CD4-positive, alpha-beta T cell (primary cell): Measurements from ENCODE around the gene FGFRL1. TPM values are rescaled to one million over a fixed set of nuclear protein-coding genes. Genes with fewer than 3 reads are reported as not detected.

Experiments
- ATAC-seq: fragments of 200-7000 bp; cut with Tn5 transposase; one replicate; pipeline ENCODE4 v1.10.0; 2022; ENCODE audit warnings: mild to moderate bottlenecking; ENCODE audit not compliant: poor library complexity
- CTCF ChIA-PET: fragments of 350-600 bp; sonication (Branson Sonifier 250); formaldehyde crosslinking; loops from one replicate; lab custom pipeline; 2021; ENCODE audit warnings: antibody characterized with exemption, inconsistent platforms; lab: Charles Lee
- POLR2A ChIA-PET: fragments of 350-600 bp; sonication (Branson Sonifier 250); formaldehyde crosslinking; loops from one replicate; lab custom pipeline; 2021; ENCODE audit warnings: antibody characterized with exemption, inconsistent platforms; lab: Charles Lee
- DNase-seq, 14 experiments: peaks; one replicate each; pipeline ENCODE4 v3.0.0-alpha.2; 2013 to 2020; ENCODE audit warnings: mixed read lengths in 2 of 14
- H3K27ac ChIP-seq, 2 donors: one replicate each; pipeline versions ENCODE4 v1.5.1 to v1.7.0; 2013; ENCODE audit warnings: low read length in 2 of 2, low read depth in 1 of 2, mild to moderate bottlenecking in 1 of 2
- H3K27me3 ChIP-seq, 2 experiments: 1 replicate in 1 of 2; 2 replicates in 1 of 2; pipeline versions ENCODE4 v1.6.1 to v1.7.0; 2013; ENCODE audit warnings: low read length in 2 of 2, control low read depth in 1 of 2, mild to moderate bottlenecking in 1 of 2, moderate library complexity in 1 of 2; ENCODE audit not compliant: insufficient read depth in 2 of 2, control insufficient read depth in 1 of 2
- H3K36me3 ChIP-seq: one replicate; pipeline ENCODE4 v1.6.1; 2013; ENCODE audit warnings: low read length, control low read depth; ENCODE audit not compliant: insufficient read depth
- H3K4me1 ChIP-seq: one replicate; pipeline ENCODE4 v1.6.1; 2013; ENCODE audit warnings: low read length, control low read depth; ENCODE audit not compliant: insufficient read depth
- H3K4me3 ChIP-seq: one replicate; pipeline ENCODE4 v1.5.1; 2013; ENCODE audit warnings: mild to moderate bottlenecking, low read length, moderate library complexity
- H3K9me3 ChIP-seq, 2 experiments: 1 replicate in 1 of 2; 2 replicates in 1 of 2; pipeline versions ENCODE4 v1.6.1 to v1.7.0; 2013; ENCODE audit warnings: low read length in 2 of 2, mild to moderate bottlenecking in 2 of 2, control low read depth in 1 of 2, moderate library complexity in 1 of 2; ENCODE audit not compliant: control insufficient read depth in 1 of 2, insufficient read depth in 1 of 2
- H3K27ac Mint-ChIP-seq: one replicate; pipeline ENCODE4 v1.8.0; 2020; ENCODE audit warnings: mixed read lengths
- H3K27me3 Mint-ChIP-seq: one replicate; pipeline ENCODE4 v1.8.0; 2021; ENCODE audit warnings: mixed read lengths
- H3K36me3 Mint-ChIP-seq: one replicate; pipeline ENCODE4 v1.8.0; 2021; ENCODE audit warnings: low read depth, mixed read lengths
- H3K4me1 Mint-ChIP-seq: one replicate; pipeline ENCODE4 v1.8.0; 2021; ENCODE audit warnings: low read depth, mixed read lengths
- H3K4me3 Mint-ChIP-seq: one replicate; pipeline ENCODE4 v1.8.0; 2020; ENCODE audit warnings: mild to moderate bottlenecking, mixed read lengths
- H3K9me3 Mint-ChIP-seq: one replicate; pipeline ENCODE4 v1.8.0; 2020; ENCODE audit warnings: mixed read lengths
- CTCF ChIP-seq: fragments of 200-600 bp; IDR thresholded peaks from one replicate; pipeline ENCODE4 v1.8.0; 2022; ENCODE audit warnings: antibody characterized with exemption, mild to moderate bottlenecking
- intact Hi-C, 2 experiments: fragments of 100-400 bp; cut with DNase I in 1 of 2; cut with micrococcal nuclease in 1 of 2; formaldehyde crosslinking; loops; one replicate each; pipeline versions ENCODE4 v1.15.1 to v1.9.0; 2023 to 2025; cut with DNase I, micrococcal nuclease
- total RNA-seq, 174 experiments: library from RNA in 2 of 174; stranded (reverse) in 2 of 174; gene quantifications; one replicate each; pipeline ENCODE4 v1.2.3 and lab custom pipeline; 2021 to 2026

The FGFRL1 gene
- total RNA-seq, 2 experiments from 2014 or later, result 21.8 to 25.0 TPM

GRCh38 chr4:1072830-1073446 is 61.5 kb downstream of the FGFRL1 start:
- no peak overlapping the region for H3K27ac Mint-ChIP-seq
- no peak overlapping the region for H3K4me3 Mint-ChIP-seq
- Histone ChIP-seq H3K27ac (no peak overlapping the region), H3K27me3 (no peaks in the 10 kb centered on the region), H3K4me3 (no peak overlapping the region), H3K9me3 (no peaks in the 10 kb centered on the region), H3K4me1 (peaks cover 5% of the 10 kb centered on the region), H3K36me3 (no peaks in the 10 kb centered on the region)
- CTCF ChIA-PET, result no interaction called here
- peaks cover 13% of the 10 kb centered on the region for H3K4me1 Mint-ChIP-seq
- H3K36me3 Mint-ChIP-seq, result no peaks in the 10 kb centered on the region
- ATAC-seq (peak; percentile 98), DNase-seq (peak; percentile 18 to 73 (median 46))
- TF ChIP-seq CTCF, result peak; percentile 71
- no peaks in the 10 kb centered on the region for H3K9me3 Mint-ChIP-seq
- POLR2A ChIA-PET, result no interaction called here
- intact Hi-C loops, result loop anchor here in 1 of 2 experiments (5.0 kb wide), 1 partner anchor 61 kb away; the partner anchor contains the start of gene FGFRL1
- peaks cover 5% of the 10 kb centered on the region for H3K27me3 Mint-ChIP-seq

- Mint-ChIP-seq H3K27me3 (no peaks in the 10 kb centered on the region), H3K4me3 (no peak overlapping the region), H3K9me3 (no peaks in the 10 kb centered on the region), H3K27ac (no peak overlapping the region), H3K36me3 (no peaks in the 10 kb centered on the region), H3K4me1 (peaks cover 13% of the 10 kb centered on the region)
- Histone ChIP-seq H3K4me1 (peaks cover 5% of the 10 kb centered on the region), H3K27ac (no peak overlapping the region), H3K4me3 (no peak overlapping the region), H3K9me3 (no peaks in the 10 kb centered on the region), H3K27me3 (no peaks in the 10 kb centered on the region), H3K36me3 (no peaks in the 10 kb centered on the region)
- ATAC-seq (no peak), DNase-seq (no peak)
- ChIA-PET POLR2A (no interaction called here), CTCF (no interaction called here)
- TF ChIP-seq CTCF, result no peak
- intact Hi-C loops, result loop anchor here in 1 of 2 experiments (5.0 kb wide), 1 partner anchor 62 kb away; the partner anchor contains the start of gene FGFRL1
These were observed 62.7 kb downstream of the FGFRL1 start for GRCh38 chr4:1074077-1074476.

- Histone ChIP-seq H3K27me3 (no peaks in the 10 kb centered on the region), H3K9me3 (peaks cover 0 to under 1% of the 10 kb centered on the region in 2 experiments), H3K4me1 (peaks cover 5% of the 10 kb centered on the region), H3K36me3 (no peaks in the 10 kb centered on the region), H3K27ac (no peak overlapping the region), H3K4me3 (no peak overlapping the region)
- Mint-ChIP-seq H3K9me3 (no peaks in the 10 kb centered on the region), H3K27ac (no peak overlapping the region), H3K4me1 (peaks cover 13% of the 10 kb centered on the region), H3K36me3 (no peaks in the 10 kb centered on the region), H3K4me3 (no peak overlapping the region), H3K27me3 (peaks cover 4% of the 10 kb centered on the region)
- no peak for TF ChIP-seq CTCF
- CTCF ChIA-PET, result no interaction called here
- no peak for ATAC-seq
- POLR2A ChIA-PET, result no interaction called here
- intact Hi-C loops, result no loop called here
- DNase-seq, result no peak
These were observed 63.8 kb downstream of the FGFRL1 start for GRCh38 chr4:1075225-1075624.
